ENCODE results near the gene PLCL2. TPM values are rescaled to one million over a fixed set of nuclear protein-coding genes. Genes with fewer than 3 reads are reported as not detected.

Gene PLCL2
- total and polyA plus RNA-seq, 2 donors (not counting 1 experiment from before 2014, with no cell fraction given): 21.7 to 55.2 TPM

- ChIA-PET CTCF (no interaction called here), POLR2A (no interaction called here)
- Mint-ChIP-seq H3K4me3 (no peak overlapping the region), H3K9me3 (ENCODE audit: insufficient read depth) (no peaks in the 10 kb centered on the region), H3K27me3 (no peaks in the 10 kb centered on the region), H3K27ac (no peak overlapping the region), H3K4me1 (peaks cover 3% of the 10 kb centered on the region)
- WGBS (ENCODE audit: insufficient coverage): no CpG with 5 or more reads among the region's 2 CpGs
- Histone ChIP-seq H3K4me3 (ENCODE audit: control extremely low read depth in 1 of 5, extremely low read depth in 1 of 5, insufficient read depth in 1 of 5, low read depth in 2 of 5, low read length in 4 of 5) (no peak overlapping the region), H2AFZ (ENCODE audit: insufficient read depth, low read depth, low read length, poor library complexity, severe bottlenecking) (no peak overlapping the region), H4K20me1 (ENCODE audit: control insufficient read depth, insufficient read depth, low read length, poor library complexity, severe bottlenecking) (peaks cover 12% of the 10 kb centered on the region), H3K27ac (ENCODE audit: low read length in 2 of 2) (no peak overlapping the region), H3K36me3 (replicated peaks in 1 of 2; ENCODE audit: control extremely low read depth in 1 of 2, control insufficient read depth in 1 of 2, extremely low read depth in 1 of 2, insufficient read depth in 2 of 2, low read length in 1 of 2) (peaks cover 13 to 48% of the 10 kb centered on the region in 2 experiments), H3K9me3 (ENCODE audit: control extremely low read depth in 1 of 3, control insufficient read depth in 2 of 3, insufficient read depth in 1 of 3, low read length in 2 of 3) (peaks cover 0 to 2% (median 0%) of the 10 kb centered on the region in 3 donors), H3K79me2 (ENCODE audit: control insufficient read depth, insufficient read depth, low read length) (peaks cover 11% of the 10 kb centered on the region), H3K4me2 (replicated peaks; ENCODE audit: low read depth, low read length, poor library complexity, severe bottlenecking) (no peak overlapping the region), H3K4me1 (ENCODE audit: control insufficient read depth in 2 of 2, insufficient read depth in 2 of 2, low read length in 2 of 2) (no peaks in the 10 kb centered on the region), H3K27me3 (replicated peaks in 1 of 4; ENCODE audit: control extremely low read depth in 1 of 4, control insufficient read depth in 3 of 4, insufficient read depth in 4 of 4, low read length in 3 of 4) (no peaks in the 10 kb centered on the region), H3K9ac (ENCODE audit: low read length) (no peak overlapping the region)
- intact Hi-C loops (cut with micrococcal nuclease): no loop called here
- no peak for ATAC-seq (ENCODE audit: low read depth)
- DNase-seq: no peak
- TF ChIP-seq CTCF (IDR thresholded peaks at IDR 0.05): no peak
- no peak for TF ChIP-seq EZH2 (IDR thresholded peaks at IDR 0.05; ENCODE audit: borderline replicate concordance, insufficient read depth, low read depth, low read length, poor library complexity, severe bottlenecking)
Measured at GRCh38 chr3:17044855-17045254, 160.1 kb downstream of the PLCL2 start.

DNA sequence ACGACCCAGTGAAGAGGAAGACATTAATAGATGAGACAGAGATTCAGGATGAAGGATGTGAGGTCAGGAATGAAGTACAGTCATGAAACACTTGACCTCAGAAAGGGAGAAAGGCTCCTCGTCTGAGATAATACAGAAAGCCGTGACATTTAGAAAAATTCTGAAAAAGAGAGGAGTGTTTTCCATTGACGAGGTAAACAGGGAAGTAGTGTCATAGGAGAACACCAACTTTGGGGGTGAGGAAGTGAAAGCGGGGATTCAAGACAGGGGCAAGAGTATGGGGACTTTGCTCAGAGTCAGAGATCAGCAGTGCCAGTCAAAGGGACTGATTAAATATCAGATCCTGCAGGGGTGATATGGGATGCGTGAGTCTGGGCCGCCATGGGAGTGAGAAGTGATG lies 160.9 kb downstream of the PLCL2 start:
- 87% methylated on average over 7 of the region's 7 CpGs for WGBS (ENCODE audit: insufficient coverage)
- intact Hi-C loops (cut with micrococcal nuclease): no loop called here
- H3K9me3 ChIP-seq (ENCODE audit: control extremely low read depth in 1 of 3, control insufficient read depth in 2 of 3, insufficient read depth in 1 of 3, low read length in 2 of 3): peaks cover 0 to 2% (median 0%) of the 10 kb centered on the region in 3 donors
- ChIA-PET POLR2A (no interaction called here), CTCF (no interaction called here)
- no peaks in the 10 kb centered on the region for H3K27me3 ChIP-seq (replicated peaks in 1 of 4; ENCODE audit: control extremely low read depth in 1 of 4, control insufficient read depth in 3 of 4, insufficient read depth in 4 of 4, low read length in 3 of 4)
- no peak overlapping the region for H3K9ac ChIP-seq (ENCODE audit: low read length)
- peaks cover 10% of the 10 kb centered on the region for H4K20me1 ChIP-seq (ENCODE audit: control insufficient read depth, insufficient read depth, low read length, poor library complexity, severe bottlenecking)
- TF ChIP-seq CTCF (IDR thresholded peaks at IDR 0.05): no peak
- TF ChIP-seq EZH2 (IDR thresholded peaks at IDR 0.05; ENCODE audit: borderline replicate concordance, insufficient read depth, low read depth, low read length, poor library complexity, severe bottlenecking): no peak
- H2AFZ ChIP-seq (ENCODE audit: insufficient read depth, low read depth, low read length, poor library complexity, severe bottlenecking): no peak overlapping the region
- Mint-ChIP-seq H3K9me3 (ENCODE audit: insufficient read depth) (no peaks in the 10 kb centered on the region), H3K27ac (no peak overlapping the region), H3K4me1 (peaks cover 7% of the 10 kb centered on the region), H3K27me3 (no peaks in the 10 kb centered on the region), H3K4me3 (no peak overlapping the region)
- peaks cover 4% of the 10 kb centered on the region for H3K79me2 ChIP-seq (ENCODE audit: control insufficient read depth, insufficient read depth, low read length)
- H3K27ac ChIP-seq (ENCODE audit: low read length in 2 of 2): no peak overlapping the region
- no peak for DNase-seq
- H3K36me3 ChIP-seq (replicated peaks in 1 of 2; ENCODE audit: control extremely low read depth in 1 of 2, control insufficient read depth in 1 of 2, extremely low read depth in 1 of 2, insufficient read depth in 2 of 2, low read length in 1 of 2): peaks cover 12 to 48% of the 10 kb centered on the region in 2 experiments
- H3K4me3 ChIP-seq (ENCODE audit: control extremely low read depth in 1 of 5, extremely low read depth in 1 of 5, insufficient read depth in 1 of 5, low read depth in 2 of 5, low read length in 4 of 5): no peak overlapping the region
- H3K4me1 ChIP-seq (ENCODE audit: control insufficient read depth in 2 of 2, insufficient read depth in 2 of 2, low read length in 2 of 2): no peaks in the 10 kb centered on the region
- no peak overlapping the region for H3K4me2 ChIP-seq (replicated peaks; ENCODE audit: low read depth, low read length, poor library complexity, severe bottlenecking)
- ATAC-seq (ENCODE audit: low read depth): no peak

Data from B cell (primary cell).